Measurements from ENCODE around the gene SPATA31E1.
"Not testable (repeated sequence)": the region's sequence is repeated elsewhere in the genome, so short reads cannot be mapped to it uniquely, and the experiment has no call there.

Gene SPATA31E1

DNA sequence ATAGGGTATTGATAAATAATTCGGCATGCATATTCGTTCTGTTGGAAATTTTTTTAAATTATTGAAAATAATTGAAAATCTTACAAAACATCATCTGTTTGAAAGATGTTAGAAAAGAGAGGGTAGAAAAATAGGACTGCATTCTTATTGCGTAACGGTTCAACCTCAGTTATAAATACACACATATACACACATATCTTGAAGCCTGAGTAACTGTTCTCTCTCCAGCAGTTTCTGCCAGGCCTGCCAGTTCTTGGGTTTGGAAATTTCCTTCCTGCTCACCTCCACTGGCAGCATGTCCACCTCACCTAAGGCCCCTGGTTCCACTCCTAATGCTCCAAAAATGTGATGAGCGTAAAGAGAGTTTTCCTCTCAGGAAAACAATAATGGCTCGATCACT is 9.1 kb downstream of the SPATA31E1 start:
- Histone ChIP-seq H3K27me3 (no peaks in the 10 kb centered on the region), H3K27ac (no peak overlapping the region), H3K4me1 (no peaks in the 10 kb centered on the region; a peak in 1 of 20 replicates), H3K4me2 (no peak overlapping the region), H3K9me3 (replicated peaks in 1 of 11) (peaks cover 0 to 21% (median 0%) of the 10 kb centered on the region in 11 experiments; a peak in 6 of 22 replicates), H3K4me3 (no peak overlapping the region), H3K9ac (no peak overlapping the region), H3K36me3 (no peaks in the 10 kb centered on the region), H4K20me1 (no peaks in the 10 kb centered on the region; a peak in 1 of 22 replicates)
- TF ChIP-seq Cebpa-rat (IDR thresholded peaks at IDR 0.05), result peak in 3 of 11 experiments; percentile 57 to 75 (median 58); a peak in 5 of 22 replicates

DNA sequence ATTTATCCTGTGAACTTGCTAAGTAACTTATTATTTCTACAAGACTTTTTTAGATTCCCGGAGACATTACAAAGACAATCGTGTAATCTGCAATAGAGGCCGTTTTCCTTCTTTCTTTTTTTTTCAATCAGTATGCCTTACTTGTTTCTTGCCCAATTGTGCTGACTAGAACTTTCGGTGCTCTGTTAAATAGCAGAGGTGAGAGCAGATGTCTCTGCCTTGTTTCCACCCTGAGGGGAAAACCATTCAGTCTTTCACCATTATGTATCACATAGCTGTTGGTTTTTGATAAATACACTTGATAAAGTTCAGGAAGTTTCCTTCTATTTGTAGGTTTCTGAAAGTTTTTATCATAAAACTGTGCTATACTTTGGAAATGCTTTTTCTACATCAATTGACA is 10.3 kb downstream of the SPATA31E1 start:
- Histone ChIP-seq H3K4me1 (no peaks in the 10 kb centered on the region; a peak in 2 of 20 replicates), H3K4me2 (no peak overlapping the region), H3K4me3 (no peak overlapping the region), H3K9ac (no peak overlapping the region), H3K27ac (no peak overlapping the region), H3K27me3 (no peaks in the 10 kb centered on the region), H3K36me3 (no peaks in the 10 kb centered on the region), H3K9me3 (replicated peaks in 1 of 11) (peaks cover 0 to 28% (median 3%) of the 10 kb centered on the region in 11 experiments; a peak in 8 of 22 replicates), H4K20me1 (no peaks in the 10 kb centered on the region; a peak in 1 of 22 replicates)
- TF ChIP-seq Cebpa-rat (IDR thresholded peaks at IDR 0.05), result no peak

DNA sequence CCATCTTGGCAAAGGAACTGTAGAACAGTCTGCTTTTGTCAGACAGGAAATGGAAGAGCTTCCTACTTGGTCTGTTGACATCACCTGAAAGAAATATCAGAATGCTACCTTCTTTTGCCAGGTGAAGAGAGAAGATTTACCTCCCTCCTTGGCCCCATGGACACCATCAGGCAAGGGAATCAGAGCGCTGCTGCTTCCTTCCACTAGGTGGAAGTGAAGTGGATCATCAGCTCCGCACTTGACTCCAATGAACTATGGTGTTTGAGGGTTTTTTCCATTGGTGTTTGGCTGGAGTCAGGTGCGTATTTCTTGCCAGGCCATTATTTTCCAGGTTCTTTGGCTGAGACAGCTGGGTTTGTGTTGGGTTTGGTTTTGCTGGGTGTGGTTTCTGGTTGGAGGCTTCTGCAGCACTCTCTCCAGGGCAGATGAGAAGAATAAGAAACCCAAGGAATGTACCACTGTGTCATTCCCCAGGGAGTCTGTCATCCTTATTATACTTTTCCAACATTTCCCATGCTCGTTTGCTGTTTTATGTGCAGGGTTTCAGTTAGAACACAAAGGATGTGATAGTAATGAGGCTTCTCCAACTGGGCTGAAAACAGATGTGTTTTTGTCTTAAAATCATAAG is 12.4 kb downstream of the SPATA31E1 start:
- Histone ChIP-seq H3K9ac (no peak overlapping the region), H3K27ac (no peak overlapping the region), H3K9me3 (replicated peaks in 1 of 11) (peaks cover 0 to 30% (median 5%) of the 10 kb centered on the region in 11 experiments; a peak in 8 of 22 replicates), H3K36me3 (no peaks in the 10 kb centered on the region), H3K4me2 (no peak overlapping the region), H3K4me1 (no peaks in the 10 kb centered on the region; a peak in 2 of 20 replicates), H3K27me3 (no peaks in the 10 kb centered on the region), H4K20me1 (no peaks in the 10 kb centered on the region), H3K4me3 (no peak overlapping the region)
- TF ChIP-seq Cebpa-rat (IDR thresholded peaks at IDR 0.05), result no peak

DNA sequence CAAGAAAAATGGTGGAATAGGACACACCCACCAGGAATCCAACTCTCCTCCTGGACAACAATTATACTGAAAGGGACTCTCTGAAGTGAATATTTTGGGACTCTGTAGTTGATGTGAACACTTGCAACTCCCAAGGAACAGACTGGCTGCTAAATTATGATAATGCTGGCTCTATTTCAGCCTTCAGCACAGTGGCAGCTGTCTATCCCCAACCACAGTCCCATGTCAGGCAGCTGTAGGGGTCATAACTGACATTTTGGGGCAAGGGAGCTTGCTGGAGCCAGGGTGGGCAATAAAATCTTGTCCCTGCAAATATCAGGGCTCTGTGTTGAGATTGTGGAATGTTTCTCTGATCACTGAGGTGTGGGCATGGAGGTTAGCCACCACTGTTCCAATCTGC is 14.2 kb downstream of the SPATA31E1 start:
- no peaks in the 10 kb centered on the region for H3K36me3 ChIP-seq
- H3K4me3 ChIP-seq, result no peak overlapping the region
- H3K4me2 ChIP-seq, result no peak overlapping the region
- H3K27ac ChIP-seq, result no peak overlapping the region
- H3K9ac ChIP-seq, result no peak overlapping the region
- no peaks in the 10 kb centered on the region; a peak in 2 of 20 replicates for H3K4me1 ChIP-seq
- H4K20me1 ChIP-seq, result no peaks in the 10 kb centered on the region
- H3K27me3 ChIP-seq, result no peaks in the 10 kb centered on the region
- peaks cover under 1 to 40% (median 8%) of the 10 kb centered on the region in 11 experiments for H3K9me3 ChIP-seq (replicated peaks in 1 of 11)
- TF ChIP-seq Cebpa-rat (IDR thresholded peaks at IDR 0.05), result no peak

DNA sequence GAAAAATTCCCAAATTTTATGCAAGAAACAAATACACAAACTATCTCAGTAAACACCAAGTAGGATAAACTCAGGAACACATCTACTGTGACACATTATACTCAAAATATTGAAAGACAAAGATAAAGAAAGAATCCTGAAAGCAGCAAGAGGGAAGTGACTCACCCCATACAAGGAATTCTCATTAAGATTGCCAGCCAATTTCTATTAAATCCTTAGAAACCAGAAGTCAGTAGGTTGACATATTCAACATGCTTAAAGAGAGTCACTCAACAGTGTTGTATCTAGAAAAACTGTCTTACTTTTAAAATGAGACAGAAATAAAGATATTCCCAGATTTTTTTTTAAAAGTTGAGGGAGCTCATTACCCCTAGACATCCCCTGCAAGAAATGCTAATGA is 15.5 kb downstream of the SPATA31E1 start:
- TF ChIP-seq Cebpa-rat (IDR thresholded peaks at IDR 0.05), result no peak
- H3K9me3 ChIP-seq (replicated peaks in 1 of 11), result peaks cover 13 to 52% (median 21%) of the 10 kb centered on the region in 11 experiments
- H3K4me3 ChIP-seq, result no peak overlapping the region
- no peak overlapping the region for H3K9ac ChIP-seq
- no peaks in the 10 kb centered on the region for H3K36me3 ChIP-seq
- no peaks in the 10 kb centered on the region; a peak in 1 of 20 replicates for H3K4me1 ChIP-seq
- H3K27me3 ChIP-seq, result no peaks in the 10 kb centered on the region
- H4K20me1 ChIP-seq, result no peaks in the 10 kb centered on the region
- H3K4me2 ChIP-seq, result no peak overlapping the region
- H3K27ac ChIP-seq, result no peak overlapping the region

DNA sequence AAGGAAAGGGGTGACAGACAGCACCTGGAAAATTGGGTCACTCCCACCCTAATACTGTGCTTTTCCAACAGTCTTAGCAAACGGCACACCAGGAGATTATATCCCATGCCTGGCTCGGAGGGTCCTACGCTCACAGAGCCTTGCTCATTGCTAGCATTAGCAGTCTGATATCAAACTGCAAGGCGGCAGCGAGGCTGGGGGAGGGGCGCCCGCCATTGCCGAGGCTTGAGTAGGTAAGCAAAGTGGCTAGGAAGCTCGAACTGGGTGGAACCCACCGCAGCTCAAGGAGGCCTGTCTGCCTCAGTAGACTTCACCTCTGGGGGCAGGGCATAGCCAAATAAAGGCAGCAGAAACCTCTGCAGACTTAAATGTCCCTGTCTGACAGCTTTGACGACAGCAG is 19.7 kb downstream of the SPATA31E1 start:
- not testable (repeated sequence) for H3K27me3 ChIP-seq, H3K9ac ChIP-seq, H3K4me2 ChIP-seq, H3K36me3 ChIP-seq, H3K27ac ChIP-seq, H3K4me1 ChIP-seq, H4K20me1 ChIP-seq, H3K4me3 ChIP-seq
- peaks cover 22 to 43% (median 27%) of the 10 kb centered on the region in 11 experiments for H3K9me3 ChIP-seq (replicated peaks in 1 of 11)

DNA sequence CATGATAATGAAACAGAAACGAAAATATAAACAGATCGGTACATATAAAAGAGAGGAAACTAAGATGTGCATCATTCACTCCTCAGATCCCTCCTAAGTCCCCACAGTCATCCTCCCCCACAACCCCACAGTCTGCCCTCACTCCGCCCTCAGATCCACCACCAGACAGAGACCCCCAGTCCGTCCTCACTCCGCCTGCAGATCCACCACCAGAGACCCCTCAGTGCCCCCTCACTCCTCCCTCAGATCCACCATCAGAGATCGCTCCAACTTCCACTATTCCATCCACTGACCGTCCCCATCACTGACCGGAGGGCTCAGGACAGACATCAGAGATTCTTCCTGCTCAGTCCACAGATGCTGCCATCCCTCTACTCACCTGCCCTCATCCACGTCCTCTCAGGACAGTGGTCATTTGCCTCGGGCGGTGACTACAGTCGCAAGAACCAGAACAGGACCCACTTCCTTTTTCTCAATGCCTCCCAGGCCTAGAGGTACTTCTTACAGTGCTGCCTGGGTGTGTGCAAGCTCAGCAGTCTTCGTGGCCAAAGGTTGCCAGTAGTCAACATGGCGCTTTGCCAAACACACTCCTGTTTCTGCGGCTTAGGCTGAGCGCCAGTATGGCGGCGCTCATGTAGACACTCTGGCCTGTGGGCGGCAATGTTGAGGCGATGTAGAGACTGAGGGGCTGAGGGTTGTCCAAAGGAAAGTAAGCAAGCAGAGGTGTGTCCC is 26.8 kb downstream of the SPATA31E1 start:
- Histone ChIP-seq H3K4me3 (no peak overlapping the region), H3K36me3 (no peaks in the 10 kb centered on the region), H3K4me2 (no peak overlapping the region), H3K27me3 (no peaks in the 10 kb centered on the region), H3K9me3 (replicated peaks in 1 of 11) (no peaks in the 10 kb centered on the region), H4K20me1 (no peaks in the 10 kb centered on the region), H3K4me1 (no peaks in the 10 kb centered on the region), H3K9ac (no peak overlapping the region), H3K27ac (no peak overlapping the region)
- TF ChIP-seq Cebpa-rat (IDR thresholded peaks at IDR 0.05), result no peak

DNA sequence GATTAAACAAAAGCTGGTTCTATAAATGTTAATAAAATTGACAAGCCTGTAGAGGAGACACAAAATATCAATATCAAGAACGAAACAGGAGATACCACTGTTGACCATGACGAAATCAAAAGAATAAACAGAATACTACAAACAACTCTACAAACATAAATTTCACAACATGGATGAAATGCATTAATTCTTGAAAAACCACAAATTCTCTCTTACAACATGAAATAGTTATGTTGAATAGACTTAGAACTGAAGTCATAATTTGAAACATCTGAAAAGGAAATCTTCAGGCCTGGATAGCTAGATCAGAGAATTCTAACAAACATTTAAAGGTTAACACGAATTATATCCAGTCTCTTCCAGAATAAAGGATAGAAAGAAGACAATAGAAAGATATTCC is 28.1 kb downstream of the SPATA31E1 start:
- TF ChIP-seq Cebpa-rat (IDR thresholded peaks at IDR 0.05), result no peak
- H3K27ac ChIP-seq, result no peak overlapping the region
- H3K4me2 ChIP-seq, result no peak overlapping the region
- no peak overlapping the region for H3K4me3 ChIP-seq
- no peaks in the 10 kb centered on the region for H3K36me3 ChIP-seq
- H3K27me3 ChIP-seq, result no peaks in the 10 kb centered on the region
- H4K20me1 ChIP-seq, result no peaks in the 10 kb centered on the region
- no peaks in the 10 kb centered on the region for H3K9me3 ChIP-seq (replicated peaks in 1 of 11)
- no peaks in the 10 kb centered on the region for H3K4me1 ChIP-seq
- H3K9ac ChIP-seq, result no peak overlapping the region

DNA sequence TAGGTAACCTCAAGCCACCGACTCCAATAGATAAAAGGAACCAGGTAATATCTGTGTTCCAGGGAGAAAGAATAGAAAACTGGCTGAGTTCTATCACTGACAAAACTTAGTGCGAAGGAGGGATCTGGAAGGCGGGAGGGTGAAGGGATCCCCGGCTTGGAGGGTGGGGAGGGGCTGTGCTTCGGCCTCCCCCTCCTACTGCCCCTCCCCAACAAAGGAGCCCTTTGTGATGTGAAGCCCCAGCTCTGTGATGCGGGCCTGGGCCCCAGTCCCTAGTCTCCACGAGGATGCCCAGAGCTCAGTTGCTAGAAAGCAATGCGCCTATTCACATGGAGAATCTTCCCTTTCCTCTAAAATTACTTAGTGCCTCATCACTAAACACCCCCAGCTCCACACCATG is 35.0 kb downstream of the SPATA31E1 start, which contains the start of gene SPATA31C1:
SPATA31C1 (plus strand) TSS at position 301 of the 400 bp plus-strand sequence.
- H3K4me1 ChIP-seq; H3K4me3 ChIP-seq; H3K9ac ChIP-seq; H3K4me2 ChIP-seq; H3K27ac ChIP-seq; H3K36me3 ChIP-seq; H3K9me3 ChIP-seq (replicated peaks in 1 of 11); H4K20me1 ChIP-seq: not testable (repeated sequence)
- peaks cover 23 to 34% (median 27%) of the 10 kb centered on the region in 11 experiments for H3K27me3 ChIP-seq

DNA sequence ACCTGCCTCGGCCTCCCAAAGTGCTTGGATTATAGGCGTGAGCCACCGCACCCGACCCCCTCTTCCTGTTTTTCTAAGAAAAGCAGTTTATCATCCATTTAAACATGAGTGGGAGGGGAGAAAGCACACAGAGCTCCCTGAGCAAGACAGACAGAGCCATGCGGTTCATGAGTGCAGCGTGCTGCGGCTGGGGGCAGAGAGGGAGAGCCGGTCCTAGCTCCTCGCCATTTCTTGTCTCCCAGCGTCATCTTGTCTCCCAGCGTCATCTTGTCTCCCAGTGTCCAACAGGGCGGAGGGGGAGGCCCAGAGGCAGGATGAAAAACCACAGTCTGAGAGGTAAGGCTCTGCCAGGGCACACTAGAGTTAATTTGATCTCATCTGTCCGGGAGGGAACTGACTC is 36.3 kb downstream of the SPATA31E1 start:
- not testable (repeated sequence) for H3K4me2 ChIP-seq; H4K20me1 ChIP-seq; H3K9ac ChIP-seq; H3K4me3 ChIP-seq; H3K9me3 ChIP-seq (replicated peaks in 1 of 11); H3K4me1 ChIP-seq; H3K36me3 ChIP-seq; H3K27ac ChIP-seq
- peaks cover 23 to 47% (median 32%) of the 10 kb centered on the region in 11 experiments for H3K27me3 ChIP-seq

DNA sequence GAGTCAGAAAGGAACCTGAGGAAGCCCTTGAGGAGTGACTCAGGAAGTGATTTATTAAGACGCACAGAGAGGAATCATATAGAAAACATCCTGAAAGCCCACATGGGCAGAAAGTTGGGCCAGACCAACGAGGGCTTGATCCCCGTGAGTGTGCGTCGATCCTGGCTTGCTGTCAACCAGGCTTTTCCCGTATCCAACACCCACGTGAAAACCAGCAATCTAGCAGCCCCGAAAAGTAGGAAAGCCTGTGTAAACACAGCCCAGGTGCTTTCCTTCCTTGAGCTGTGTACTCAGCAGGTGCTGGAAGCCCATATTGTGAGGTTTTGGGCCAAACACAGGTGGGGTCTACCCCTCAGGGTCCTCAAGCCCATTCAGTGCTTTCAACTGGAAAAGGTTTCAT is 38.9 kb downstream of the SPATA31E1 start:
- Histone ChIP-seq H3K4me2 (peak overlapping the region in 5 of 11 experiments; percentile 15 to 43 (median 32); a peak in 6 of 22 replicates), H3K27me3 (peaks cover 31 to 58% (median 43%) of the 10 kb centered on the region in 11 experiments), H4K20me1 (peaks cover 0 to 10% (median 0%) of the 10 kb centered on the region in 11 experiments; a peak in 3 of 22 replicates)
- H3K9ac ChIP-seq; H3K4me1 ChIP-seq; H3K9me3 ChIP-seq (replicated peaks in 1 of 11); H3K27ac ChIP-seq; H3K36me3 ChIP-seq; H3K4me3 ChIP-seq: not testable (repeated sequence)

DNA sequence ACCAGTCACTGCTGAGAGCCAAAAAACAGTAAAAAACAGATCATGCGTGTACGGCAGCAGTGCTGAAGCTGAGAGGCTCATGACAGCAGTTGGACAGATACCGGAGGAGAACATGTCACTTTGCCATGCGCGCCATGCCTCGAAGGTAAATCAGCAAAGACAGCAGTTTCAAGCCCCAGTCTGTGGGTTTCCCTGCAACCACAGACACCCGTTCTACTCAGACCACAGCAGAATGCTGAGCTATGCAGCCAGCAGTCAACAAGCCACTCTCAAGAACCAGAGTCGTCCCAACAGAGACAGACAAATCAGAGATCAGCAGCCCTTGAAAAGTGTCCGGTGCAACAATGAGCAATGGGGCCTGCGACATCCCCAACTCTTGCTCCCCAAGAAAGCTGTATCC is 40.3 kb downstream of the SPATA31E1 start:
- peaks cover 0 to 10% (median 0%) of the 10 kb centered on the region in 11 experiments; a peak in 3 of 22 replicates for H4K20me1 ChIP-seq

DNA sequence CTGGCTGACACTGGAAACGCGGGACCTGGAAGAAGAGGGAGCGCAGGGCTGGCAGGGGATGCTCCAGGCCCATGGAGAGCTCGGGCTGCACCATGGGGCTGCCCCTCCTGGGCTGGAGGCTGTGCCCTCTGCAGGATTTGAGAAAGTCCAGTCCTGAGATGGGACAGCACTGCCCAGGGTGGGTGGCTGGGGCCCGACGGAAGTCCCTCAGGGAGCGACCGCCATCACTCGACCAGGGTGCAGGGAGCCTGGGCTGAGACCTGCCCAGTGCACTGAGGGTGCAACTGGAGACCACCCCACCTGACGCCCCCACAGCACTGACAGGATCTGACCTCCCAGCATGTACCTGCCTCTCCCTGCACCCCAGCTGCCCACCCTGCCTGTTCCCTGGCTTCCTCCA is 42.2 kb downstream of the SPATA31E1 start:
- not testable (repeated sequence) for H3K9ac ChIP-seq; H3K4me2 ChIP-seq; H3K27ac ChIP-seq; H3K4me3 ChIP-seq; H3K36me3 ChIP-seq; H3K9me3 ChIP-seq (replicated peaks in 1 of 11); H3K4me1 ChIP-seq
- H4K20me1 ChIP-seq, result peaks cover 0 to 10% (median 0%) of the 10 kb centered on the region in 11 experiments; a peak in 3 of 22 replicates
- H3K27me3 ChIP-seq, result peaks cover 30 to 52% (median 39%) of the 10 kb centered on the region in 11 experiments

More for the DNA sequence above, 40.3 kb downstream of the SPATA31E1 start:
- H3K4me3 ChIP-seq; H3K27ac ChIP-seq; H3K4me1 ChIP-seq; H3K9ac ChIP-seq; H3K9me3 ChIP-seq (replicated peaks in 1 of 11); H3K36me3 ChIP-seq: not testable (repeated sequence)
- peak overlapping the region in 2 of 11 experiments; percentile 10 to 46; a peak in 3 of 22 replicates for H3K4me2 ChIP-seq
- peaks cover 31 to 58% (median 43%) of the 10 kb centered on the region in 11 experiments for H3K27me3 ChIP-seq
